ENCODE results near the gene ARHGEF28.

DNA sequence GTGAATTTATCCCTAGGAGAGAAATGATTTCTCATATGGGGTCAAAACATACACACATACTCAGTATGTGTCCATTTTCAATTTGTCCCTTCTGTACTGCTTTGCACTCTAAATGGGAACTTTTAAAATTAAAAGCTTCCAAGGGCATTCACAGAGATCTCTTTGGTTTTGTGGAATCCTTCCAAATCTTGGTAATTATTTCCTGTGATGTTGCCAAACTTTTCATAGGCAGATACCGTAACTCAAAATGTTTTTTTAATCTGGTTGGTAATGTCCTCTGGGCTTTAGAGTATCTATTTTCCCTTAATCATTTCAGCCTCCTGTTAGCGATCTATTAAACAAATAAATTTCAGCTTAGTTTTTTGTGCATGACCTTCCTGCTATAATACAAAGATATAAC is 282.4 kb downstream of the ARHGEF28 start:
- TF ChIP-seq CTCF (IDR thresholded peaks at IDR 0.05) (no peak), POLR2A (IDR thresholded peaks at IDR 0.05) (no peak)
